Measurements from ENCODE around the gene SLC17A5.
A peak's percentile ranks its signal among the peaks of the same experiment; 100 is the strongest.
"Not testable (repeated sequence)": the region's sequence is repeated elsewhere in the genome, so short reads cannot be mapped to it uniquely, and the experiment has no call there.

Gene SLC17A5

DNA sequence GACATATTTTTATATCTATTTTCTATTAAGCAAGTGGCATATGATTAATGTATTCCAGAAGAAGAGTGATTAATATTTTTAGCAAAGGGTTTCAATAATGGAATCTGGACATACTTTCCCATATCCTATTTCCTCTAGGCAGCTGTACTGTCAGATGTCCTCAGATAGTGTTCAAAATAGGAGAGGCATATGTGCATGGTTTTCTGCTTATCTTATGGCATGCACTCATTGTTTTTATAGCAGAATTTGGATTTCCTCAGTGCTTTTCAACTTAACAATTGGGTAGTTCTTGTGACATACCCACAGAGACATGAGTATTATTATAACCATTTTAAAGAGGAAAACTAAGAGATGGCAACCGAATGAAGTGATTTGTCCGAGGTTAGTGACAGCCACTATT lies 12.6 kb upstream of the SLC17A5 start:
- no peak for DNase-seq (ENCODE audit: low read depth in 2 of 2)

DNA sequence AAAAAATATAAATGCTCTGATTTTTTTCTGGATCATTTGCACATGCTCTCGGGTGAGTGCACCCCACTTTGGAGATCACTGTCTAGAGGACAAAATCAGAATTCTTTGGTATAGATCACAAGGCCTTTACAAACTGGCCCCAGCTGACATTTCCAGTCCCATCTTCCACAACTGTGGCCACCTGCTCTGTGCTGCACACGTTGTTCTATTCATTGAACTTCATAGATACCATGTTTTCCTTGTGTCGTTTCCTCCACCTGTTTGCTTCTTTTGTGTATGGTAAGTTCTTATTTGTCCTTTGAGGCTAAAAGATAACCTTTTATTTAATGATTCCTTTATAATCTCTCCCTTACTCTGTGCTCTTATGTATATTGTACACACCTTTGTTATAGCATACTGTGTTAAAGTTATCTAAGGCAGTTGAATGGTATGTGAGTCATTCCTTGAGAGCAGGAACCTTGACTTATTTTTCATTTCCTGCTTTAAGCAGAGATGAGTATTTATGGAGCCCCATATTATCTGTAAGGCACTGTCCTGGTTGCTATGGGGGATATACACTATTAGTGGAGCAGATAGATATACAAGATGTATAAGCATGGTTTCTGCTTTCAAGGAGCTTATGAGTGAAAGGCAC lies 12.0 kb upstream of the SLC17A5 start:
- no peak for DNase-seq (ENCODE audit: low read depth in 2 of 2)

GRCh38 chr6:73664701-73665100 lies 10.9 kb upstream of the SLC17A5 start:
- no peak for DNase-seq (ENCODE audit: low read depth in 2 of 2)

GRCh38 chr6:73657201-73657600 lies 3.4 kb upstream of the SLC17A5 start:
- DNase-seq (ENCODE audit: low read depth in 2 of 2): peak in 1 of 2 donors; percentile 23

DNA sequence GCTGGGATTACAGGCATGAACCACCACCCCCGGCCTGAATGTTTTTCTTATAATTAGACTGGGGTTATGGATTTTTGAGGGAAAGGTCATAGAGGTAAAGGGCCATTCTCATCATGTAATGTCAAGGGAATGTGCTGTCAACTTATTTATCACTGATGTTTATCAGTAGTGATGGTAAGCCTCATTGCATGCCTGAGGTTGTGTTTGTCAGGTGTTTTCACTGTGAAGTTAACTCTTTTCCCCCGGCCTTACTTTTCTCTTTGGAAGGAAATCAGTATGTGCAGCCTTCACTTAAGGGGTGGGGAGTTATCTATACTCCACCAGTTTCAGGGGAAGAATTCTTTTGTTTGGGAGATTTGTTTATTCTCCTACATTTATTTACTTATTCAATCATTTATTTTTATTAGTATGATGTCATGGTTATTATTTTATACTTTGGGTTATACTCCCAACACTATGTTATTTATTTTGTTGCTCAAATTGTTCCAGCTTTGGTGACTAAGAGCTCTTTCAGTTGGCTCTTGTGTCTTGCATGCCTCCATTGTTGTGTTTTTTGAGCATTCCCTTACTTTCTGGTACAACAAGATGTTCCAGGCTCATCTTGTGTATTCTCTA lies 2.8 kb upstream of the SLC17A5 start:
- no peak for DNase-seq (ENCODE audit: low read depth in 2 of 2)

DNA sequence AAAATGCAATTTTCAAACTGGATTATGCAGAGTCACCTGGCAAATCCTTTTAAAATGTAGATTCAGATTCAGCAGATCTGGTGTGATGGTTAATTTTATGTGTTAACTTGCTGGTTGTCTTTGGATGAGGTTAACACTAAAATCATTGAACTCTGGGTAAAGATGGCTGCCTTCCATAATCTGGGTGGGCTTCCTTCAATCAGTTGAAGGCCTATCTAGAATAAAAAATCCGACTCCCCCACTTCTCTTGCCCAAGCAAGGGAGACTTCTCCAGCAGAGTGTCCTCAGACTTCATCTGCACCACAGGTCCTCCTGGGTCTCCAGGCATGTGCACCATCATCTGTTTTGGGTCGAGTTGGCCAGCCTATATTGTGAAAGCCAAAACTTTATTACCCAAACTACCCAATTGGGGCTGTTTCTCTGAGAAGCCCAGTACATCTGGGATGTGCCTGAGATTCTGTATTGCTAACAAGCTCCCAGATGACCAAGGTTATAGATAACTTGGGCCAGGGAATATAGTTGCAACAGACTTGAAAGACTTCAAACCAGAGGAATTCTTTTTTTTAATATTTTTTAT lies 1.6 kb upstream of the SLC17A5 start:
- no peak for DNase-seq (ENCODE audit: low read depth in 2 of 2)

DNA sequence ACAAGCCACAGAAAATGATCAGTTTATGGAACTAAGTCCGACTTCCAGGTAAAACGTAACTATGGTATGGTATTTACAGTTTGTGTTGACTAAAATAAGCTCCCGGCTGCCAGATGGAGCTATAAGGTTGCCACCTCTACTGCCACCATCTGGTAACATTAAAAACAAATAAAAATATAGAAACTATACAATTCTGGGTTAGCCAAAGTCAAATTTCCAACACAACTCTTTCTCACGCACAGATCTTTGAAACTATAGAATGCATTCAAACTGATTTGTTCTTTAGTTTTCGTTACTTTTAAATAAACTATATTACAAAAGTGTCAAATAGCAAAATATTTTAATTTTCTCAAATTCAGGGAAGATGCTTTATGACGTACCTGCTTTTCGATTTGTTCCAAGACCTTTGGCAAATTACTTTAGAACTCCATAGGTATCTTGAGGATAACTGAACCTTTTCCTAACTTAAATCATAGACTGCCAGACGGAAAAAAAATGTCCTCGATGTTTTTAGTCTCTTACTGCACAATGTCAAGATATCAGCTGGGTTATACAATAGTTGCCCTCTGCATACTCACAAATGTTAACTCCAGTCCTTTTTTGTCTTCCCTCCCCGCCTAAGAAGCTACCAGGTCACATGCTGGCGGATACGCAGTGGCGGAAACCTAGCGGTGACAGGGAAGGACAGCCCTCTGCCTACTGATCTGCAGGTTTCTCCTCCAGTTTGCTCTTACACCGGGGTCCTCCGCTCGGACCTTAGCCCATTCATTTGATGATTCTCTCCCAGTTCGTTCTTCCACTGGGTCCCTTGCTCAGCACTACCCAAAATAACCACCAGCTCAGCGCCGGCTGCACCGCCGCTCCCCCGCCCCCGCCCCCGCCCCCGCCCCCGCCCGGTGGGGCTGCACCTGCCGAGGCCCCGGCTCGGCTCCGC lies 888 bp downstream of the SLC17A5 start:
- peak; percentile 33 to 39 for DNase-seq (ENCODE audit: low read depth in 2 of 2)

- DNase-seq (ENCODE audit: low read depth in 2 of 2): no peak
Measured at GRCh38 chr6:73649783-73650182, 4.0 kb downstream of the SLC17A5 start.

- DNase-seq (ENCODE audit: low read depth in 2 of 2): no peak
Measured at GRCh38 chr6:73648166-73648565, 5.6 kb downstream of the SLC17A5 start.

- no peak for DNase-seq (ENCODE audit: low read depth in 2 of 2)
Measured at GRCh38 chr6:73644941-73645591, 8.7 kb downstream of the SLC17A5 start.

DNA sequence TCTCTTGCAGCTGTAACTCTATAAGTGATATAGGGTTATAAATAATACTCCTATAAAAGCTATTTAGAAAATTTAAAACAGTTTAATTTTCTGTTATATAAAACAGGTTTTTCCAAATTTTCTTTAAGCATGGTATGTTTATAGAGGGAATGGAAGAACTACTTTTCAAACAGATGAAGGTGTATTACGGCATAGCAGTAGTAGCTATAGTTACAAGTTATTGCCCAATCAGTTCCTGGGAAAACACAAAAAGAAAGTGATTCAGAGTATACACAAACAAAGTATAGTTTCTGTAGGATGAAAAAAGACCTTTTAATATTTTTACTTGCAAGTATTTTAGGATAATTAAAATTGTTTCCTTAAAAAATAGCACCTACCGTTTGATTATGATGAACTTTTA lies 9.8 kb downstream of the SLC17A5 start:
- DNase-seq (ENCODE audit: low read depth in 2 of 2): no peak

- no peak for DNase-seq (ENCODE audit: low read depth in 2 of 2)
Measured at GRCh38 chr6:73642530-73642929, 11.3 kb downstream of the SLC17A5 start.

DNA sequence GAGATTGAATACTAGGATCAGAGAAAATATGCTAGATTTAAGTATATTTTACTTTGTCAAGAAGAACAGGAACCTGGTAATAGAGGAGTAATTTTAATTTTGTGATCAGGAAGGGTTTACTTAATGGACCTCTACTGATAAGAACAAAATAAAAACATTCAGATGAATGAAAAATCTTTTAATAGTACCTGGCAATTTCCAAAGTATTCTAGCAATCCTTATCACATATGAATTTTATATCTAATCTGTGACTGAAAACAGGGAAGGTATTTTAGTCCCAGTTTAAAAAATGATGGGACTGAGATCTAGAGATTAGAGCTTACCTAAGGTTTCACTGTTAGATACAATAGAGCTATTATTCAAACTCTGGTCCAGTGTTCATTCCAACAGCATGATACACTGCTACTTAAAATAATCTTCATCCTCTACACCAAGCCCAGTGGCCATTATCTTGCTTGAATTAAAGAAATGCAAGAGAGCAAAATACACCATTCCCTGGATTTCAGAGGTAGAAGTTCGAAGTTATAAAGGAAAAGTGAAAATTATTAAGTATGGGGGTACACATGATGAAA lies 13.5 kb downstream of the SLC17A5 start:
- no peak for DNase-seq (ENCODE audit: low read depth in 2 of 2)

- no peak for DNase-seq (ENCODE audit: low read depth in 2 of 2)
Measured at GRCh38 chr6:73639040-73639439, 14.8 kb downstream of the SLC17A5 start.

- DNase-seq (ENCODE audit: low read depth in 2 of 2): no peak
Measured at GRCh38 chr6:73637404-73637803, 16.4 kb downstream of the SLC17A5 start.

- no peak for DNase-seq (ENCODE audit: low read depth in 2 of 2)
Measured at GRCh38 chr6:73636048-73636447, 17.7 kb downstream of the SLC17A5 start.

- DNase-seq (ENCODE audit: low read depth in 2 of 2): no peak
Measured at GRCh38 chr6:73632346-73632745, 21.4 kb downstream of the SLC17A5 start.

DNA sequence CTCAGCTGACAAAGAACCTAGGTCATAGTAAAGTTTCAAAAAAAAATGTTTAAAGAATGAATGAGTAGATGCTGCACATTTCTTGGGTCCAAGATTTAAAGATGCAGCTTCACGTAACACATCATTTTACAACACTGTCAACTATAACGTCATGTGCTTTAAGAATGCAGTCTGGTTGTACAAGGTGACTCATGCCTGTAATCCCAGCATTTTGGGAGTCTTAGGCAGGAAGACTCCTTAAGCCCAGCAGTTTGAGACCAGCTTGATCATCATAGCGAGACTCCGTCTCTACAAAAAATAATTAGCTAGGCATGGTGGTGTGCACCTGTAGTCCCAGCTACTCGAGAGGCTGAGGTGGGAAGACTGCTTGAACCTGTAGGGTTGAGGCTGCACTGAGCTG lies 21.9 kb downstream of the SLC17A5 start:
- no peak for DNase-seq (ENCODE audit: low read depth in 2 of 2)

- no peak for DNase-seq (ENCODE audit: low read depth in 2 of 2)
Measured at GRCh38 chr6:73630401-73630800, 23.4 kb downstream of the SLC17A5 start.

DNA sequence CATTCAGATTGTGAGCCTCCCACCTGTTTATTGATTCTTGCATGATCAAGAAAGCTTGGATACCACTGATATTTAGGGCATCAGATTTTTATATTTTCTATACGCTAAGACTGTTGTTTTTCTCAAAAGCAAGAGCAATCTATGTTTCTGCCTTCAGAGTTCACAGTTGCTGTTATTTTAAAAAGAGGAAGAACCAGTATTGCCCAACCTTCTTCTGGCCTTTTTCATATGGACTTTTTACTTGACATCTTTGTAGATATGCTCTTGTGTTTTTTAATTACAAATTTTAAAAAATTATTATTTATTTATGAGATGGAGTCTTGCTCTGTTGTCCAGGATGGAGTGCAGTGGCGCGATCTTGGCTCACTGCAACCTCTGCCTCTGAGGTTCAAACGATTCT lies 28.9 kb downstream of the SLC17A5 start:
- DNase-seq (ENCODE audit: low read depth in 2 of 2): no peak

- not testable (repeated sequence) for DNase-seq (ENCODE audit: low read depth in 2 of 2)
Measured at GRCh38 chr6:73623480-73623879, 30.3 kb downstream of the SLC17A5 start.

DNA sequence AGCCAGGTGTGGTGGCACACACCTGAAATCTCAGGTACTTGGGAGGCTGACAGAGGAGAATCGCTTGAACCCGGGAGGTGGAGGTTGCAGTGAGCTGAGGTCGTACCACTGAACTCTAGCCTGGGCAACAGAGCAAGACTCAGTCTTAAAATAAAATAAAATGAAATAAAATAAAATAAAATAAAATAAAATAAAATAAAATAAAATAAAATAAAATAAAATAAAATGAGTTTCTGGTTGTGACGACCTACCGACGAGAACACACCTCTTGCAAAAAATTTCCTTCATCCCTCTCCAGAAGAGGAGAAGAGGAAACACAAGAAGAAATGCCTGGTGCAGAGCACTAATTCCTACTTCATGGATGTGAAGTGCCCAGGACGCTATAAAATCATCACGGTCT lies 35.7 kb downstream of the SLC17A5 start:
- not testable (repeated sequence) for DNase-seq (ENCODE audit: low read depth in 2 of 2)
